B cell (primary cell): ENCODE data around the gene XRCC6. TPM values are rescaled to one million over a fixed set of nuclear protein-coding genes. Genes with fewer than 3 reads are reported as not detected.
"Not testable (repeated sequence)": the region's sequence is repeated elsewhere in the genome, so short reads cannot be mapped to it uniquely, and the experiment has no call there.

ENCODE experiments used
- ATAC-seq: fragments of 200-7000 bp; cut with Tn5 transposase; one replicate; pipeline ENCODE4 v1.10.0; 2021; ENCODE audit warnings: low read depth, mild to moderate bottlenecking, moderate number of reproducible peaks, moderate library complexity
- CTCF ChIA-PET: fragments of 350-600 bp; sonication (Branson Sonifier 250); formaldehyde crosslinking; loops from one replicate; lab custom pipeline; 2021; ENCODE audit warnings: antibody characterized with exemption, inconsistent platforms; lab: Charles Lee
- POLR2A ChIA-PET: fragments of 350-600 bp; sonication (Branson Sonifier 250); formaldehyde crosslinking; loops from one replicate; lab custom pipeline; 2021; ENCODE audit warnings: antibody characterized with exemption; lab: Charles Lee
- DNase-seq: peaks from one replicate; pipeline ENCODE4 v3.0.0; 2013
- H2AFZ ChIP-seq: 2 replicates; pipeline ENCODE4 v1.6.1; 2012; ENCODE audit warnings: mild to moderate bottlenecking, low read depth, low read length; ENCODE audit not compliant: insufficient read depth, poor library complexity, severe bottlenecking
- H3K27ac ChIP-seq, 2 donors: 1 replicate in 1 of 2; 2 replicates in 1 of 2; pipeline ENCODE4 v1.5.1; 2012 to 2013; ENCODE audit warnings: low read length in 2 of 2, mild to moderate bottlenecking in 2 of 2, moderate library complexity in 1 of 2
- H3K27me3 ChIP-seq, 4 experiments: fragments of 200-600 bp in 1 of 4; sonication (generic) in 1 of 4; replicated peaks in 1 of 4; 1 replicate in 2 of 4; 2 replicates in 2 of 4; pipeline versions ENCODE4 v1.6.1 to v1.7.0; 2013 to 2016; ENCODE audit warnings: low read length in 3 of 4, mild to moderate bottlenecking in 2 of 4, mixed read lengths in 1 of 4, moderate library complexity in 1 of 4; ENCODE audit not compliant: insufficient read depth in 4 of 4, control insufficient read depth in 3 of 4; ENCODE audit errors: control extremely low read depth in 1 of 4
- H3K36me3 ChIP-seq, 2 experiments: replicated peaks in 1 of 2; 1 replicate in 1 of 2; 2 replicates in 1 of 2; pipeline versions ENCODE4 v1.6.1 to v1.7.1; 2013; ENCODE audit warnings: low read length in 1 of 2; ENCODE audit not compliant: insufficient read depth in 2 of 2, control insufficient read depth in 1 of 2; ENCODE audit errors: control extremely low read depth in 1 of 2, extremely low read depth in 1 of 2
- H3K4me1 ChIP-seq, 2 donors: fragments of 200-600 bp in 1 of 2; sonication (generic) in 1 of 2; 1 replicate in 1 of 2; 2 replicates in 1 of 2; pipeline versions ENCODE4 v1.5.1 to v1.6.1; 2013 to 2017; ENCODE audit warnings: low read length in 2 of 2; ENCODE audit not compliant: control insufficient read depth in 2 of 2, insufficient read depth in 2 of 2
- H3K4me2 ChIP-seq: replicated peaks from 2 replicates; pipeline ENCODE3; 2012; ENCODE audit warnings: mild to moderate bottlenecking, low read depth, low read length; ENCODE audit not compliant: poor library complexity, severe bottlenecking
- H3K4me3 ChIP-seq, 5 experiments: fragments of 200-600 bp in 1 of 5; sonication (generic) in 1 of 5; 1 replicate in 3 of 5; 2 replicates in 2 of 5; pipeline versions ENCODE4 v1.5.1 to v1.7.0; 2011 to 2016; ENCODE audit warnings: low read length in 4 of 5, mild to moderate bottlenecking in 4 of 5, low read depth in 2 of 5, control low read depth in 1 of 5, moderate library complexity in 1 of 5; ENCODE audit not compliant: insufficient read depth in 1 of 5; ENCODE audit errors: control extremely low read depth in 1 of 5, extremely low read depth in 1 of 5
- H3K79me2 ChIP-seq: fragments of 200-600 bp; sonication (generic); one replicate; pipeline ENCODE4 v1.6.0; 2016; ENCODE audit warnings: low read length; ENCODE audit not compliant: control insufficient read depth, insufficient read depth
- H3K9ac ChIP-seq: fragments of 200-600 bp; sonication (generic); 2 replicates; pipeline ENCODE4 v1.6.1; 2017; ENCODE audit warnings: mild to moderate bottlenecking, low read length, moderate library complexity
- H3K9me3 ChIP-seq, 3 donors: one replicate each; pipeline versions ENCODE4 v1.6.1 to v1.7.1; 2013; ENCODE audit warnings: low read length in 2 of 3; ENCODE audit not compliant: control insufficient read depth in 2 of 3, insufficient read depth in 1 of 3; ENCODE audit errors: control extremely low read depth in 1 of 3
- H4K20me1 ChIP-seq: 2 replicates; pipeline ENCODE4 v1.6.0; 2012; ENCODE audit warnings: mild to moderate bottlenecking, low read length; ENCODE audit not compliant: insufficient read depth, control insufficient read depth, poor library complexity, severe bottlenecking
- H3K27ac Mint-ChIP-seq: one replicate; pipeline ENCODE4 v1.8.0; 2021; ENCODE audit warnings: mixed read lengths
- H3K27me3 Mint-ChIP-seq: one replicate; pipeline ENCODE4 v1.8.0; 2021; ENCODE audit warnings: mixed read lengths
- H3K4me1 Mint-ChIP-seq: one replicate; pipeline ENCODE4 v1.8.0; 2021; ENCODE audit warnings: mixed read lengths
- H3K4me3 Mint-ChIP-seq: one replicate; pipeline ENCODE4 v1.8.0; 2021; ENCODE audit warnings: mixed read lengths
- H3K9me3 Mint-ChIP-seq: one replicate; pipeline ENCODE4 v1.8.0; 2022; ENCODE audit warnings: mixed read lengths; ENCODE audit not compliant: insufficient read depth
- EZH2 ChIP-seq: IDR thresholded peaks from 2 replicates; pipeline ENCODE4 v1.6.1; 2012; ENCODE audit warnings: borderline replicate concordance, low read depth, mild to moderate bottlenecking, moderate library complexity, low read length; ENCODE audit not compliant: insufficient read depth, poor library complexity, severe bottlenecking
- WGBS: methylation state at CpG from one replicate; pipeline ENCODE4 v1.1.5; 2013; ENCODE audit warnings: missing lambda C conversion rate; ENCODE audit not compliant: insufficient coverage; 5-methylcytosine and 5-hydroxymethylcytosine counted together
- intact Hi-C: fragments of 100-400 bp; cut with micrococcal nuclease; formaldehyde crosslinking; loops from one replicate; pipeline ENCODE4 v1.10.0; 2022
- polyA plus RNA-seq: library from polyadenylated mRNA; depleted of rRNA; stranded (reverse); fragments of >200 nt; gene quantifications from 2 replicates; pipeline ENCODE4 v1.2.3, GENCODE V29; 2012
- total RNA-seq, 2 donors: library from RNA; stranded (reverse); fragments of 120-200 nt in 1 of 2; gene quantifications; 1 replicate in 1 of 2; 2 replicates in 1 of 2; pipeline versions ENCODE4 v1.2.3 to v1.2.4, GENCODE V29; 2013 to 2022
- TF ChIP-seq, protein P1 (sequence below): fragments of 200-600 bp; IDR thresholded peaks from one replicate; pipeline ENCODE4 v1.8.0; 2022; ENCODE audit warnings: antibody characterized with exemption, mild to moderate bottlenecking

The XRCC6 gene
- total and polyA plus RNA-seq, 2 donors (not counting 1 experiment from before 2014, with no cell fraction given), result 55.4 to 180 TPM

DNA sequence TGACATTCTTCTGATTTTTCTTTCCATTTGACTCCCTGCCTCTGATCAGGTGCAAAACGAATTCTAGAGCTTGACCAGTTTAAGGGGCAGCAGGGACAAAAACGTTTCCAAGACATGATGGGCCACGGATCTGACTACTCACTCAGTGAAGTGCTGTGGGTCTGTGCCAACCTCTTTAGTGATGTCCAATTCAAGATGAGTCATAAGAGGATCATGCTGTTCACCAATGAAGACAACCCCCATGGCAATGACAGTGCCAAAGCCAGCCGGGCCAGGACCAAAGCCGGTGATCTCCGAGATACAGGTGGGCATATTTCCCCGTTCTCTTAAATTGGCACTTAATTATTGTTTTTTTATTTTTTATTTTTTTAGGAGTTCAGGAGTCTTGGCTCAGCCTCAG lies 15.4 kb downstream of the XRCC6 start:
- no peaks in the 10 kb centered on the region for H3K9me3 Mint-ChIP-seq
- Histone ChIP-seq H3K4me2 (no peak overlapping the region), H3K27me3 (no peaks in the 10 kb centered on the region), H3K9ac (no peak overlapping the region), H2AFZ (no peak overlapping the region), H4K20me1 (peaks cover 28% of the 10 kb centered on the region), H3K4me1 (no peaks in the 10 kb centered on the region), H3K79me2 (peaks cover 37% of the 10 kb centered on the region), H3K9me3 (no peaks in the 10 kb centered on the region), H3K4me3 (no peak overlapping the region), H3K36me3 (peaks cover 3 to 64% of the 10 kb centered on the region in 2 experiments), H3K27ac (no peak overlapping the region)
- no peak for TF ChIP-seq EZH2
- TF ChIP-seq, protein P1, sequence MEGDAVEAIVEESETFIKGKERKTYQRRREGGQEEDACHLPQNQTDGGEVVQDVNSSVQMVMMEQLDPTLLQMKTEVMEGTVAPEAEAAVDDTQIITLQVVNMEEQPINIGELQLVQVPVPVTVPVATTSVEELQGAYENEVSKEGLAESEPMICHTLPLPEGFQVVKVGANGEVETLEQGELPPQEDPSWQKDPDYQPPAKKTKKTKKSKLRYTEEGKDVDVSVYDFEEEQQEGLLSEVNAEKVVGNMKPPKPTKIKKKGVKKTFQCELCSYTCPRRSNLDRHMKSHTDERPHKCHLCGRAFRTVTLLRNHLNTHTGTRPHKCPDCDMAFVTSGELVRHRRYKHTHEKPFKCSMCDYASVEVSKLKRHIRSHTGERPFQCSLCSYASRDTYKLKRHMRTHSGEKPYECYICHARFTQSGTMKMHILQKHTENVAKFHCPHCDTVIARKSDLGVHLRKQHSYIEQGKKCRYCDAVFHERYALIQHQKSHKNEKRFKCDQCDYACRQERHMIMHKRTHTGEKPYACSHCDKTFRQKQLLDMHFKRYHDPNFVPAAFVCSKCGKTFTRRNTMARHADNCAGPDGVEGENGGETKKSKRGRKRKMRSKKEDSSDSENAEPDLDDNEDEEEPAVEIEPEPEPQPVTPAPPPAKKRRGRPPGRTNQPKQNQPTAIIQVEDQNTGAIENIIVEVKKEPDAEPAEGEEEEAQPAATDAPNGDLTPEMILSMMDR, result no peak
- no peak for DNase-seq
- no peaks in the 10 kb centered on the region for H3K27me3 Mint-ChIP-seq
- no peak for ATAC-seq
- H3K27ac Mint-ChIP-seq, result no peak overlapping the region
- ChIA-PET POLR2A (no interaction called here), CTCF (no interaction called here)
- no peaks in the 10 kb centered on the region for H3K4me1 Mint-ChIP-seq
- intact Hi-C loops, result no loop called here
- no peak overlapping the region for H3K4me3 Mint-ChIP-seq
- 95% methylated on average over 3 of the region's 7 CpGs for WGBS

DNA sequence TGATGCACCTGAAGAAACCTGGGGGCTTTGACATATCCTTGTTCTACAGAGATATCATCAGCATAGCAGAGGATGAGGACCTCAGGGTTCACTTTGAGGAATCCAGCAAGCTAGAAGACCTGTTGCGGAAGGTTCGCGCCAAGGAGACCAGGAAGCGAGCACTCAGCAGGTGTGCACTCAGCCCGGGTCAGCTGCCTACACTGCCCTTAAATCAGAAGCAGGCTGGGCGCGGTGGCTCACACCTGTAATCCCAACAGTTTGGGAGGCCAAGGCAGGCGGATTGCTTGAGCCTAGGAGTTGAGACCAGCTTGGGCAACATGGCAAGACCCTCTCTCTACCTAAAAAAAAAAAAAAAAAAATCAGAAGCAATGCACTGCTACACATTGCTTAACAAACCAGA lies 16.5 kb downstream of the XRCC6 start:
- Histone ChIP-seq H3K79me2 (peaks cover 47% of the 10 kb centered on the region), H3K36me3 (peaks cover 5 to 68% of the 10 kb centered on the region in 2 experiments), H4K20me1 (peaks cover 40% of the 10 kb centered on the region)
- H3K9me3 ChIP-seq, H3K27ac ChIP-seq, H3K27me3 Mint-ChIP-seq, ATAC-seq, intact Hi-C loops, H2AFZ ChIP-seq, H3K9ac ChIP-seq, DNase-seq, H3K4me3 ChIP-seq, H3K4me1 Mint-ChIP-seq, H3K4me1 ChIP-seq, H3K27ac Mint-ChIP-seq, H3K27me3 ChIP-seq, H3K9me3 Mint-ChIP-seq, H3K4me3 Mint-ChIP-seq, H3K4me2 ChIP-seq: not testable (repeated sequence)
- ChIA-PET POLR2A (interaction anchor here (0.7 kb wide), 1 partner anchor 15 kb away, joined by 7 read pairs; no protein-coding TSS in a partner anchor), CTCF (interaction anchor here (0.6 kb wide), 1 partner anchor 200 kb away, joined by 6 read pairs; no protein-coding TSS in a partner anchor)
- WGBS, result 96% methylated on average over 5 of the region's 8 CpGs
